ENCODE data around the gene RITA1.

RITA1 gene

DNA sequence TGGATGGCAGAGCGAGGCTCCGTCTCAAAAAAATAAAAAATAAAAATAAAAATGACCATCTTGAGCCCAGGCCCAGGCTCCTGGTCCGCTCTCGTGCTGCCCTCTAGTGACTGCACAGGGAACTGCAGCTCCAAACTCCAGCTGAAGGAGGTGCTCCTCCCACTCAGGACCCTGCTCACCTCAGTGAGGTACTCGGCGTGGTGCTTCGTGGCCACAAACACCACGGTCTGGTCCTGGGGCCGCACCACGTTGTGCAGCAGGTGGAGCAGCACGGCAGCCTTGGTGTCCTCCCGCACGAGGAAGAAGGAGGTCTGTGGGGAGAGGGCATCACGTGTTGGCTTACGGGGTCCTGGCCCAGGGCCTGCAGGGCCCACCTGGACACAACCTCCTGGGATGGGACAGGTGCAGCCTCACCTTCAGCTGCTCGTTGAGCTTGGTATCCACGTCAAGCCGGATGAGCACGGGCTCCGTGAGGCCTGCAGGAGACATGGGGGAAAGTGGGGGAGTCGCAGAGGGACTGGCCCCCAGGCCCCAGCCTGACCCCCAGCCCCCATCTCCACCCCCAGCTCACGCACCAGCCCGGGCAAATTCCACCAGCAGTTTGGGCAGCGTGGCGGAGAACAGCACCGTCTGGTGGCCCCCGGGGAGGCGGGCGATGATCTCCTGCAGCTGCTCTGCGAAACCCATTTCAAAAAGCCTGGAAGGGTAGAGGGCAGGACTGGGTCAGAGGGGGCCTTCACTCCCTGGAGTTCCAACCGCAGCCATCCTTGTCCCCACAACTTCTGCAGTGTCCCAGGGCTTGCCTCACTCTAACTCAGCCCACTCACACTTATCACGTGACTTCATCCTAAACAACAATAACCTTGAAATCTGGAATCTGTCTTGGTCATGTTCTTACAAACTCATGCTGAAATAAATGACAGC, 10.8 kb upstream of the RITA1 start:
- DNase-seq (ENCODE audit: insufficient read length, low spot score) (peak; percentile 79), FAIRE-seq (no peak)
- no peak for TF ChIP-seq POLR2A (IDR thresholded peaks at IDR 0.05; ENCODE audit: low read depth, low read length)

GRCh38 chr12:113179023-113179422, 6.5 kb upstream of the RITA1 start:
- TF ChIP-seq POLR2A (IDR thresholded peaks at IDR 0.05; ENCODE audit: low read depth, low read length) = no peak
- FAIRE-seq = no peak
- DNase-seq (ENCODE audit: insufficient read length, low spot score) = no peak

GRCh38 chr12:113180333-113180732, 5.2 kb upstream of the RITA1 start:
- FAIRE-seq (no peak), DNase-seq (ENCODE audit: insufficient read length, low spot score) (no peak)
- no peak for TF ChIP-seq POLR2A (IDR thresholded peaks at IDR 0.05; ENCODE audit: low read depth, low read length)

DNA sequence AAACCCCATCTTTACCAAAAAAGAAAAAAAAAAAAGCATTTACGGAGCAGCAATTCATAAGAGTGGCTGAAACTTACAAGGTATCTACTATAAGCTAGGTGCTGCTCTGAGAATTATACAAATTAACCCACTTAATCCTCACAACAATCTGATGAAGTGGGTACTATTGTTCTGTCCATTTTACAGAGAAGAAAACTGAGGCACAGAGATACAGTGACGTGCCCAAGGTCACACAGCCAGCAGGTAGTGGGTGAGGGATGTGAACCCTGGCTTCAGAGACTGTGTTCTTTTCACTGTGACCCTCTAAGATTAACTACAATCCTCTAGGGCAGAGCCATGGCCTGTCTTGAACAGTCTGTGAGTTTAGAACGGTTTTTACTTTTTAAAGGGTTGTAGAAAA, 3.5 kb upstream of the RITA1 start:
- TF ChIP-seq POLR2A (IDR thresholded peaks at IDR 0.05; ENCODE audit: low read depth, low read length) = no peak
- no peak for FAIRE-seq
- DNase-seq (ENCODE audit: insufficient read length, low spot score) = no peak

GRCh38 chr12:113183030-113183589, 2.4 kb upstream of the RITA1 start:
- no peak for FAIRE-seq
- no peak for DNase-seq (ENCODE audit: insufficient read length, low spot score)
- no peak for TF ChIP-seq POLR2A (IDR thresholded peaks at IDR 0.05; ENCODE audit: low read depth, low read length)

DNA sequence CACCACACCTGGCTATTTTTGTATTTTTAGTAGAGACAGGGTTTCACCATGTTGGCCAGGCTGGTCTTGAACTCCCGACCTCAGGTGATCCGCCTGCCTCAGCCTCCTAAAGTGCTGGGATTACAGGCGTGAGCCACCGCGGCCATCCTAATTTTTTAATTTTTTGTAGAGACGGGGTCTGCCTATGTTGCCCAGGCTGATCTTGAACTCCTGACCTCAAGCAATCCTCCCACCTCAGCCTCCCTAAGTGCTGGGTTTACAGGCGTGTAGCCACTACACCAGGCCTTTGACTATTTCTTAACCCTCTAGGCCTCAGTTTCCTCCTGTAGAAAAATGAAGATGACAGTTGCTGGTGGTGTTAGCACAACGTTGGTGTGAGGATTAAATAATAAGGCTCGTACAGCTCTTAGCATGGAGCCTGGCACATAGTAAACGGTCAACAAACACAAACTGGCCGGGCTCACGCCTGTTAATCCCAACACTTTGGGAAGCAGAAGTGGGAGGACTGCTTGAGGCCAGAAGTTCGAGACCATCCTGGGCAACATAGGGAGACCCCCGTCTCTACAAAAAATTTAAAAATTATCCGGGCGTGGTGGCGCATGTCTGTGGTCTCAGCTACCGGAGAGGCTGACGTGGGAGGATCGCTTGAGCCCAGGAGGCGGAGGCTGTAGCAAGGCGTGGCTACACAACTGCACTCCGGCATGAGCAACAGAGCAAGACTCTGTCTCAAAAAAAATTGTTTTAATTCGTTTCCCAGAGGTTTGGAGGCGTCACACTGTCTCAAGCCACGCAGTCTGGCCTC, 1.2 kb upstream of the RITA1 start:
- FAIRE-seq = no peak
- no peak; the same call in 1 of the 2 replicates for TF ChIP-seq POLR2A (IDR thresholded peaks at IDR 0.05; ENCODE audit: low read depth, low read length)
- DNase-seq (ENCODE audit: insufficient read length, low spot score) = no peak

DNA sequence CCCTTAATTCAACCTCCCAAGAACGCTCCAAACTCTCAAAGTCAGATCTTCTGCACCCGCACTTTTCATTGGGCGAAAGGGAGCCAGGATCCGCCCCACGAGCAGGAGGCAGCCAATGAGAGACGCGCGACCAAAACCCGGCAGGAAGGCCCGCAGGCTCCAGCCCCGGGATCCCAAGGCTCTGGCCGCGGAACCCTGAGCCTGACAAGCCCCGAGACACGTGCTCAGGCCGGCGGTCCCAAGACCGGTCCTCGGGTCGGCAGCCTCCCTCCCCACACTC, 681 bp upstream of the RITA1 start:
- FAIRE-seq (no peak), DNase-seq (ENCODE audit: insufficient read length, low spot score) (peak; percentile 91)
- no peak for TF ChIP-seq POLR2A (IDR thresholded peaks at IDR 0.05; ENCODE audit: low read depth, low read length)

GRCh38 chr12:113186033-113186365, 478 bp downstream of the RITA1 start:
- no peak for TF ChIP-seq POLR2A (IDR thresholded peaks at IDR 0.05; ENCODE audit: low read depth, low read length)
- FAIRE-seq (no peak), DNase-seq (ENCODE audit: insufficient read length, low spot score) (no peak)

GRCh38 chr12:113186666-113187325, 1.3 kb downstream of the RITA1 start:
- no peak for TF ChIP-seq POLR2A (IDR thresholded peaks at IDR 0.05; ENCODE audit: low read depth, low read length)
- no peak for DNase-seq (ENCODE audit: insufficient read length, low spot score)
- FAIRE-seq = no peak

- DNase-seq (ENCODE audit: insufficient read length, low spot score) (no peak), FAIRE-seq (no peak)
- no peak for TF ChIP-seq POLR2A (IDR thresholded peaks at IDR 0.05; ENCODE audit: low read depth, low read length)
Measured at GRCh38 chr12:113189361-113189760, 3.8 kb downstream of the RITA1 start.

- TF ChIP-seq POLR2A (IDR thresholded peaks at IDR 0.05; ENCODE audit: low read depth, low read length) = no peak
- peak; percentile 61 for FAIRE-seq
Measured at GRCh38 chr12:113190761-113191160, 5.2 kb downstream of the RITA1 start.

DNA sequence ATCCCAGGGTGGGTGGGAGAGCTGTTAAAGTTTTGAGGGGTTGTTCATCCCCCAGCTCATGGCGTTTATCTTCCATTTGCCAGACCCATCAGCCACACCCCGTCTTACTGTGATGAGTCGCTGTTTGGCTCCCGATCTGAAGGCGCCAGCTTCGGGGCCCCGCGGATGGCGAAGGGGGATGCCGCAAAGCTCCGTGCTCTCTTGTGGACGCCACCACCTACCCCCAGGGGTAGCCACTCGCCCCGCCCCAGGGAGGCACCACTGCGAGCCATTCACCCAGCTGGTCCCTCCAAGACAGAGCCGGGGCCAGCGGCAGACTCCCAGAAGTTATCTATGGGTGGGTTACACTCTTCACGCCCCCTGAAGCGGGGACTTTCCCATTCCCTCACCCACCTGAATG, 5.7 kb downstream of the RITA1 start:
- no peak for FAIRE-seq
- no peak for TF ChIP-seq POLR2A (IDR thresholded peaks at IDR 0.05; ENCODE audit: low read depth, low read length)
- DNase-seq (ENCODE audit: insufficient read length, low spot score) = no peak

More at GRCh38 chr12:113190761-113191160, 5.2 kb downstream of the RITA1 start:
- peak; percentile 54 for DNase-seq (ENCODE audit: insufficient read length, low spot score)

GRCh38 chr12:113194971-113195391, 9.5 kb downstream of the RITA1 start:
- no peak for TF ChIP-seq POLR2A (IDR thresholded peaks at IDR 0.05; ENCODE audit: low read depth, low read length)
- FAIRE-seq = no peak

GRCh38 chr12:113195598-113195997, 10.1 kb downstream of the RITA1 start:
- DNase-seq (ENCODE audit: insufficient read length, low spot score) (no peak), FAIRE-seq (no peak)
- no peak for TF ChIP-seq POLR2A (IDR thresholded peaks at IDR 0.05; ENCODE audit: low read depth, low read length)

More at GRCh38 chr12:113194971-113195391, 9.5 kb downstream of the RITA1 start:
- DNase-seq (ENCODE audit: insufficient read length, low spot score) = peak; percentile 49
